ENCODE data around the gene MTO1. TPM values are rescaled to one million over a fixed set of nuclear protein-coding genes. Genes with fewer than 3 reads are reported as not detected.

Gene MTO1
- total RNA-seq, 1 experiment from 2014 or later: 32.4 TPM

- TF ChIP-seq, protein P1, sequence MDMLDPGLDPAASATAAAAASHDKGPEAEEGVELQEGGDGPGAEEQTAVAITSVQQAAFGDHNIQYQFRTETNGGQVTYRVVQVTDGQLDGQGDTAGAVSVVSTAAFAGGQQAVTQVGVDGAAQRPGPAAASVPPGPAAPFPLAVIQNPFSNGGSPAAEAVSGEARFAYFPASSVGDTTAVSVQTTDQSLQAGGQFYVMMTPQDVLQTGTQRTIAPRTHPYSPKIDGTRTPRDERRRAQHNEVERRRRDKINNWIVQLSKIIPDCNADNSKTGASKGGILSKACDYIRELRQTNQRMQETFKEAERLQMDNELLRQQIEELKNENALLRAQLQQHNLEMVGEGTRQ (CRISPR knock-in tag; IDR thresholded peaks at IDR 0.05): no peak
- TF ChIP-seq ZMAT4 (CRISPR knock-in tag; IDR thresholded peaks at IDR 0.05) (no peak), HMGA2 (CRISPR knock-in tag; IDR thresholded peaks at IDR 0.05) (no peak)
Observed at GRCh38 chr6:73528897-73529296, 67.4 kb downstream of the MTO1 start (continued).

DNA sequence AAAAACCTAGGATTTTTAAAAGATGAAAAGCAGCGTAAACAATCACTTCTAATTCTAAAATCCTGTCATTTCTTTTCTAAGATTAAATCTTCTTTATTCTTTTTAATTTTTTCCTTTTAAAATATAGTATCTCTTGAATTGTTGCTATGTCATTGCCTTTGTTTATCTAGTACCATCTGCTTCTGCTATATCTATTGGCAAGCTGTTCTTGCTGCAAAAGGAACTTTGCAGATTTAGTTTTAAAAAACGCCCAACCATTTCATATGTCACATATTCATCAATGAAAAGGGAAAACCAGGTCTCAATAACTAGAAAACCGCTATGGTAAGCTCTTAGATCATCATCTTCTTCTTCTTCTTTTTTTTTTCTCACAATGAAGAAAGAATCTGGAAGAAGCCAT, 70.8 kb downstream of the MTO1 start:
- ChIA-PET CTCF (no interaction called here), POLR2A (no interaction called here)
- H3K27ac Mint-ChIP-seq: no peak overlapping the region
- ATAC-seq (no peak), DNase-seq (ENCODE audit: low spot score) (no peak)
- no peaks in the 10 kb centered on the region for H3K4me1 Mint-ChIP-seq
- no peaks in the 10 kb centered on the region for H3K36me3 Mint-ChIP-seq
- TF ChIP-seq, protein P2, sequence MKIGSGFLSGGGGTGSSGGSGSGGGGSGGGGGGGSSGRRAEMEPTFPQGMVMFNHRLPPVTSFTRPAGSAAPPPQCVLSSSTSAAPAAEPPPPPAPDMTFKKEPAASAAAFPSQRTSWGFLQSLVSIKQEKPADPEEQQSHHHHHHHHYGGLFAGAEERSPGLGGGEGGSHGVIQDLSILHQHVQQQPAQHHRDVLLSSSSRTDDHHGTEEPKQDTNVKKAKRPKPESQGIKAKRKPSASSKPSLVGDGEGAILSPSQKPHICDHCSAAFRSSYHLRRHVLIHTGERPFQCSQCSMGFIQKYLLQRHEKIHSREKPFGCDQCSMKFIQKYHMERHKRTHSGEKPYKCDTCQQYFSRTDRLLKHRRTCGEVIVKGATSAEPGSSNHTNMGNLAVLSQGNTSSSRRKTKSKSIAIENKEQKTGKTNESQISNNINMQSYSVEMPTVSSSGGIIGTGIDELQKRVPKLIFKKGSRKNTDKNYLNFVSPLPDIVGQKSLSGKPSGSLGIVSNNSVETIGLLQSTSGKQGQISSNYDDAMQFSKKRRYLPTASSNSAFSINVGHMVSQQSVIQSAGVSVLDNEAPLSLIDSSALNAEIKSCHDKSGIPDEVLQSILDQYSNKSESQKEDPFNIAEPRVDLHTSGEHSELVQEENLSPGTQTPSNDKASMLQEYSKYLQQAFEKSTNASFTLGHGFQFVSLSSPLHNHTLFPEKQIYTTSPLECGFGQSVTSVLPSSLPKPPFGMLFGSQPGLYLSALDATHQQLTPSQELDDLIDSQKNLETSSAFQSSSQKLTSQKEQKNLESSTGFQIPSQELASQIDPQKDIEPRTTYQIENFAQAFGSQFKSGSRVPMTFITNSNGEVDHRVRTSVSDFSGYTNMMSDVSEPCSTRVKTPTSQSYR (CRISPR knock-in tag; IDR thresholded peaks at IDR 0.05): no peak
- no peaks in the 10 kb centered on the region for H3K9me3 Mint-ChIP-seq
- H3K4me3 Mint-ChIP-seq: no peak overlapping the region
- no peaks in the 10 kb centered on the region for H3K27me3 Mint-ChIP-seq (ENCODE audit: low read depth)

- DNase-seq (ENCODE audit: low spot score) (no peak), ATAC-seq (no peak)
- no peaks in the 10 kb centered on the region for H3K36me3 Mint-ChIP-seq
- no peaks in the 10 kb centered on the region for H3K9me3 Mint-ChIP-seq
- POLR2A ChIA-PET: no interaction called here
- CTCF ChIA-PET: no interaction called here
- H3K27me3 Mint-ChIP-seq (ENCODE audit: low read depth): no peaks in the 10 kb centered on the region
- TF ChIP-seq ESRRA (CRISPR knock-in tag; IDR thresholded peaks at IDR 0.05; ENCODE audit: borderline replicate concordance) (no peak), CREB1 (CRISPR knock-in tag; IDR thresholded peaks at IDR 0.05) (no peak), TEAD4 (CRISPR knock-in tag; IDR thresholded peaks at IDR 0.05) (no peak), GTF2I (CRISPR knock-in tag; conservative IDR thresholded peaks at IDR 0.05) (no peak), RORB (CRISPR knock-in tag; IDR thresholded peaks at IDR 0.05) (no peak), CBFB (CRISPR knock-in tag; IDR thresholded peaks at IDR 0.05; ENCODE audit: low read depth) (no peak), CDX4 (CRISPR knock-in tag; IDR thresholded peaks at IDR 0.05; ENCODE audit: borderline replicate concordance) (no peak), MLX (CRISPR knock-in tag; IDR thresholded peaks at IDR 0.05) (no peak), TEAD1 (CRISPR knock-in tag; IDR thresholded peaks at IDR 0.05) (no peak), PREB (CRISPR knock-in tag; IDR thresholded peaks at IDR 0.05; ENCODE audit: borderline replicate concordance) (no peak)
- no peak overlapping the region for H3K4me3 Mint-ChIP-seq
- H3K27ac Mint-ChIP-seq: 0 out of 2 replicates have a peak overlapping the region, but pooled peaks have one; percentile 69
- H3K4me1 Mint-ChIP-seq: no peaks in the 10 kb centered on the region
Observed at GRCh38 chr6:73534628-73535027, 73.1 kb downstream of the MTO1 start.

DNA sequence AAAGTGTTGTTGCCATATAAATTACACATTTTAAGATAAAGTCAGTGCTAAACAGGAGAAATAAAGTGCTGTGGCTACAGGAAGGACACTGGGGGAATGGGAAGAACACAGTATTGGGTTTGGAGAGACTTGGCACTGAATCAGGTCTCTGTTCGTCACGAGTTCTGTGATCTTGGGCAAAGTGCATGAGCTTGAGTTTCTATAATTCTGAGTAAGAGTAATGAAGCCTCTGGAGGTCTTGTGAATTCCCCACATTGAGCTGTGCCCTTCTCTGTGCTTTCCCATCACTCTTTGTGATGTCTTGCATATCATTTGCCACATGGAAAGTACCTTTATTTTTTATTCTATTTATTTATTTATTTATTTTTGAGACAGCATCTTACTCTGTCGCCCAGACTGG, 76.1 kb downstream of the MTO1 start:
- no peak overlapping the region for H3K27ac Mint-ChIP-seq
- ChIA-PET CTCF (interaction anchor here (1.8 kb wide), 1 partner anchor 11 kb away, joined by 5 read pairs; no protein-coding TSS in a partner anchor), POLR2A (no interaction called here)
- no peak overlapping the region for H3K4me3 Mint-ChIP-seq
- ATAC-seq (no peak), DNase-seq (ENCODE audit: low spot score) (no peak)
- no peaks in the 10 kb centered on the region for H3K9me3 Mint-ChIP-seq
- H3K36me3 Mint-ChIP-seq: no peaks in the 10 kb centered on the region
- no peaks in the 10 kb centered on the region for H3K27me3 Mint-ChIP-seq (ENCODE audit: low read depth)
- no peaks in the 10 kb centered on the region for H3K4me1 Mint-ChIP-seq
- TF ChIP-seq ESRRA (CRISPR knock-in tag; IDR thresholded peaks at IDR 0.05; ENCODE audit: borderline replicate concordance): no peak
- TF ChIP-seq ATF3 (CRISPR knock-in tag; conservative IDR thresholded peaks at IDR 0.05): no peak
- TF ChIP-seq ZNF219 (CRISPR knock-in tag; IDR thresholded peaks at IDR 0.05; ENCODE audit: borderline replicate concordance): no peak
- TF ChIP-seq, protein P3, sequence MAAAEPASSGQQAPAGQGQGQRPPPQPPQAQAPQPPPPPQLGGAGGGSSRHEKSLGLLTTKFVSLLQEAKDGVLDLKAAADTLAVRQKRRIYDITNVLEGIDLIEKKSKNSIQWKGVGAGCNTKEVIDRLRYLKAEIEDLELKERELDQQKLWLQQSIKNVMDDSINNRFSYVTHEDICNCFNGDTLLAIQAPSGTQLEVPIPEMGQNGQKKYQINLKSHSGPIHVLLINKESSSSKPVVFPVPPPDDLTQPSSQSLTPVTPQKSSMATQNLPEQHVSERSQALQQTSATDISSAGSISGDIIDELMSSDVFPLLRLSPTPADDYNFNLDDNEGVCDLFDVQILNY (CRISPR knock-in tag; IDR thresholded peaks at IDR 0.05): no peak
- TF ChIP-seq EMX1 (CRISPR knock-in tag; IDR thresholded peaks at IDR 0.05): no peak
- TF ChIP-seq AR (CRISPR knock-in tag; IDR thresholded peaks at IDR 0.05): no peak

Data from WTC11 (cell line).